ENCODE measurements around the gene COPZ1. TPM values are rescaled to one million over a fixed set of nuclear protein-coding genes. Genes with fewer than 3 reads are reported as not detected.

The COPZ1 gene
- total and polyA plus RNA-seq, 9 of the 15 experiments (the other 6 are each of a cell fraction or from before 2014, with no cell fraction given) = 137 to 487 (median 233) TPM

- TF ChIP-seq VEZF1 (CRISPR knock-in tag; IDR thresholded peaks at IDR 0.05) (peak; percentile 1; the same call in 1 of the 2 replicates), CC2D1A (IDR thresholded peaks at IDR 0.05) (peak; percentile 50; the same call in 1 of the 2 replicates), NFRKB (IDR thresholded peaks at IDR 0.05; ENCODE audit: low read depth) (0 out of 2 replicates have a peak, but pooled peaks have one; percentile 8), FOXP1 (CRISPR knock-in tag; IDR thresholded peaks at IDR 0.05) (0 out of 2 replicates have a peak, but pooled peaks have one; percentile 13), HDAC2 (IDR thresholded peaks at IDR 0.05) (peak; percentile 14; the same call in 1 of the 2 replicates), THRB (CRISPR knock-in tag; conservative IDR thresholded peaks at IDR 0.05) (peak; percentile 57; the same call in 1 of the 2 replicates), SIN3A (IDR thresholded peaks at IDR 0.05; ENCODE audit: borderline replicate concordance in 2 of 2, control insufficient read depth in 1 of 2, low read depth in 2 of 2, low read length in 2 of 2) (peak; percentile 40 to 66; a peak in 2 of 4 replicates), ZBTB33 (CRISPR knock-in tag; IDR thresholded peaks at IDR 0.05) (0 out of 2 replicates have a peak, but pooled peaks have one; percentile 41), NKRF (IDR thresholded peaks at IDR 0.05; ENCODE audit: borderline replicate concordance) (peak; percentile 83), BCLAF1 (IDR thresholded peaks at IDR 0.05; ENCODE audit: borderline replicate concordance in 1 of 2, control insufficient read depth in 1 of 2, low read depth in 2 of 2, low read length in 1 of 2) (peak in 1 of 2 experiments; percentile 16; a peak in 1 of 4 replicates), YY1 (IDR thresholded peaks at IDR 0.05; ENCODE audit: borderline replicate concordance in 1 of 3, control insufficient read depth in 1 of 3, extremely low read depth in 1 of 3, insufficient read depth in 3 of 3, insufficient read length in 1 of 3, insufficient replicate concordance in 2 of 3, low read depth in 1 of 3, low read length in 2 of 3) (peak in 1 of 3 experiments; percentile 81), CREB3 (tag; conservative IDR thresholded peaks at IDR 0.05; ENCODE audit: low read depth) (0 out of 2 replicates have a peak, but pooled peaks have one; percentile 52), CHD2 (IDR thresholded peaks at IDR 0.05; ENCODE audit: low read depth, low read length) (0 out of 2 replicates have a peak, but pooled peaks have one; percentile 8), ZNF583 (CRISPR knock-in tag; IDR thresholded peaks at IDR 0.05) (peak; percentile 4; the same call in 1 of the 2 replicates)
Observed at GRCh38 chr12:54281261-54281638, 43.7 kb upstream of the COPZ1 start (continued).
